HepG2 (cell line): ENCODE results near the gene CA10. TPM values are rescaled to one million over a fixed set of nuclear protein-coding genes. Genes with fewer than 3 reads are reported as not detected.

ENCODE experiments used
- E2F1 ChIP-seq: sonication (generic); formaldehyde crosslinking; IDR thresholded peaks from 2 replicates; pipeline ENCODE4 v1.5.0; 2020; ENCODE audit warnings: missing genetic modification reagents
- FOXA3 ChIP-seq: IDR thresholded peaks from 2 replicates; pipeline ENCODE4 v1.6.1; 2016; ENCODE audit warnings: missing genetic modification reagents, missing compliant biosample characterization
- KMT2A ChIP-seq: sonication (generic); formaldehyde crosslinking; IDR thresholded peaks from 2 replicates; pipeline ENCODE4 v1.4.0; 2020; ENCODE audit warnings: missing genetic modification reagents
- POLR2G ChIP-seq: fragments of 200-400 bp; formaldehyde crosslinking; IDR thresholded peaks from 2 replicates; pipeline ENCODE4 v1.6.1; 2018; ENCODE audit warnings: mild to moderate bottlenecking, low read depth, low read length, moderate library complexity
- RARG ChIP-seq: sonication (generic); formaldehyde crosslinking; IDR thresholded peaks from 2 replicates; pipeline ENCODE4 v1.4.0; 2020; ENCODE audit warnings: low read depth, mild to moderate bottlenecking, missing genetic modification reagents
- THYN1 ChIP-seq: sonication (generic); formaldehyde crosslinking; IDR thresholded peaks from 2 replicates; pipeline ENCODE4 v1.8.1; 2023; ENCODE audit warnings: low read depth, mild to moderate bottlenecking, moderate library complexity, missing genetic modification reagents, borderline replicate concordance
- ZFP41 ChIP-seq: sonication (generic); formaldehyde crosslinking; IDR thresholded peaks from 2 replicates; pipeline ENCODE4 v1.4.0; 2020; ENCODE audit warnings: mild to moderate bottlenecking, missing genetic modification reagents, borderline replicate concordance
- ZNF609 ChIP-seq: sonication (generic); formaldehyde crosslinking; IDR thresholded peaks from 2 replicates; pipeline ENCODE4 v1.4.0; 2020; ENCODE audit warnings: mild to moderate bottlenecking, missing genetic modification reagents, borderline replicate concordance
- ZNF891 ChIP-seq: sonication (generic); formaldehyde crosslinking; IDR thresholded peaks from 2 replicates; pipeline ENCODE4 v1.5.0; 2020; ENCODE audit warnings: mild to moderate bottlenecking, missing genetic modification reagents
- polyA plus RNA-seq, 8 experiments: library from polyadenylated mRNA; depleted of rRNA in 3 of 8; stranded (reverse) in 7 of 8; unstranded in 1 of 8; fragments of >200 nt; fragmentation: Illumina TruSeq in 4 of 8; extraction: Trizol in 4 of 8; gene quantifications; 2 replicates each; pipeline versions ENCODE4 v1.2.1 to v1.2.3, GENCODE V29; 2011 to 2016; ENCODE audit warnings: low read depth in 4 of 8, missing spikeins in 1 of 8, mixed read lengths in 1 of 8; ENCODE audit not compliant: insufficient read depth in 1 of 8
- total RNA-seq, 5 experiments: library from RNA; depleted of rRNA; stranded (reverse); fragments of >200 nt; fragmentation: Illumina TruSeq; extraction: Trizol; gene quantifications; 2 replicates each; pipeline ENCODE4 v1.2.3, GENCODE V29; 2016; ENCODE audit warnings: low read depth in 1 of 5
- TF ChIP-seq, protein P1 (sequence below): sonication (generic); formaldehyde crosslinking; IDR thresholded peaks from 2 replicates; pipeline ENCODE4 v1.4.0; 2020; ENCODE audit warnings: mild to moderate bottlenecking, missing genetic modification reagents
- TF ChIP-seq, protein P2 (sequence below): sonication (generic); formaldehyde crosslinking; IDR thresholded peaks from 2 replicates; pipeline ENCODE4 v1.5.0; 2020; ENCODE audit warnings: mild to moderate bottlenecking, missing genetic modification reagents, borderline replicate concordance
- TF ChIP-seq, protein P3 (sequence below): IDR thresholded peaks from 2 replicates; pipeline ENCODE4 v1.6.1; 2018; ENCODE audit warnings: missing genetic modification reagents

The CA10 gene
- total and polyA plus RNA-seq, 2 of the 13 experiments (the other 11 are each of a cell fraction or from before 2014, with no cell fraction given) = not detected

DNA sequence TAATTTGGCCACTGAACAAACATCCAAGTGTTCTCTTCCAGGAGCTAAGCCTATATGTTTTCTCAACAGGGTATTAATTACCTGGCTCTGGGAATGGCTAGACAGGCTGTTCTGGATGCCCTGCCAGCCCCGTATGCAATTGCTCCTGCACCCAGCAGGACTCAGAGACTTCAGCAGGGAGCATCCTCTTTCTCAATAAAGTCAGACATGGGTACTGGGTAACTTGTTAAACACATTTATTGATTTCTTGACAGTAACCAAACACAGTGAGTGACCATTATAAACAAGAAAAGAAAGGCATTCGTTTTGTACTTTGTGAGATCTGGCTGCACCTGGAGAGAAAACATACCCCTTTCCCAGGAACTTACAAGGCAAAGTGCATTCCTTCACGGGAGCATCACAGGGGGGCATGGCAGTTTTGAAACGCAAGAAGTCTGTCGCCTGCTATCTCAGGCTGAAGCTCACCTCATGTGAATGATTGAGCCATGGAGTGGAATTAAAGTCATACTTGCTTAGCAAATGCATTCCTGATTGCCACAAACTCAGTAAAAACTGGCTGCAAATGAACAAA is 528.3 kb downstream of the CA10 start (continued):
- TF ChIP-seq, protein P1, sequence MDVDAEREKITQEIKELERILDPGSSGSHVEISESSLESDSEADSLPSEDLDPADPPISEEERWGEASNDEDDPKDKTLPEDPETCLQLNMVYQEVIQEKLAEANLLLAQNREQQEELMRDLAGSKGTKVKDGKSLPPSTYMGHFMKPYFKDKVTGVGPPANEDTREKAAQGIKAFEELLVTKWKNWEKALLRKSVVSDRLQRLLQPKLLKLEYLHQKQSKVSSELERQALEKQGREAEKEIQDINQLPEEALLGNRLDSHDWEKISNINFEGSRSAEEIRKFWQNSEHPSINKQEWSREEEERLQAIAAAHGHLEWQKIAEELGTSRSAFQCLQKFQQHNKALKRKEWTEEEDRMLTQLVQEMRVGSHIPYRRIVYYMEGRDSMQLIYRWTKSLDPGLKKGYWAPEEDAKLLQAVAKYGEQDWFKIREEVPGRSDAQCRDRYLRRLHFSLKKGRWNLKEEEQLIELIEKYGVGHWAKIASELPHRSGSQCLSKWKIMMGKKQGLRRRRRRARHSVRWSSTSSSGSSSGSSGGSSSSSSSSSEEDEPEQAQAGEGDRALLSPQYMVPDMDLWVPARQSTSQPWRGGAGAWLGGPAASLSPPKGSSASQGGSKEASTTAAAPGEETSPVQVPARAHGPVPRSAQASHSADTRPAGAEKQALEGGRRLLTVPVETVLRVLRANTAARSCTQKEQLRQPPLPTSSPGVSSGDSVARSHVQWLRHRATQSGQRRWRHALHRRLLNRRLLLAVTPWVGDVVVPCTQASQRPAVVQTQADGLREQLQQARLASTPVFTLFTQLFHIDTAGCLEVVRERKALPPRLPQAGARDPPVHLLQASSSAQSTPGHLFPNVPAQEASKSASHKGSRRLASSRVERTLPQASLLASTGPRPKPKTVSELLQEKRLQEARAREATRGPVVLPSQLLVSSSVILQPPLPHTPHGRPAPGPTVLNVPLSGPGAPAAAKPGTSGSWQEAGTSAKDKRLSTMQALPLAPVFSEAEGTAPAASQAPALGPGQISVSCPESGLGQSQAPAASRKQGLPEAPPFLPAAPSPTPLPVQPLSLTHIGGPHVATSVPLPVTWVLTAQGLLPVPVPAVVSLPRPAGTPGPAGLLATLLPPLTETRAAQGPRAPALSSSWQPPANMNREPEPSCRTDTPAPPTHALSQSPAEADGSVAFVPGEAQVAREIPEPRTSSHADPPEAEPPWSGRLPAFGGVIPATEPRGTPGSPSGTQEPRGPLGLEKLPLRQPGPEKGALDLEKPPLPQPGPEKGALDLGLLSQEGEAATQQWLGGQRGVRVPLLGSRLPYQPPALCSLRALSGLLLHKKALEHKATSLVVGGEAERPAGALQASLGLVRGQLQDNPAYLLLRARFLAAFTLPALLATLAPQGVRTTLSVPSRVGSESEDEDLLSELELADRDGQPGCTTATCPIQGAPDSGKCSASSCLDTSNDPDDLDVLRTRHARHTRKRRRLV = no peak
- TF ChIP-seq E2F1 (CRISPR knock-in tag) (no peak), RARG (no peak), ZNF891 (no peak), THYN1 (no peak), POLR2G (no peak), ZFP41 (CRISPR knock-in tag) (no peak), KMT2A (CRISPR knock-in tag) (no peak), FOXA3 (CRISPR knock-in tag) (peak; percentile 63; the same call in 1 of the 2 replicates), ZNF609 (CRISPR knock-in tag) (no peak)
- TF ChIP-seq, protein P2, sequence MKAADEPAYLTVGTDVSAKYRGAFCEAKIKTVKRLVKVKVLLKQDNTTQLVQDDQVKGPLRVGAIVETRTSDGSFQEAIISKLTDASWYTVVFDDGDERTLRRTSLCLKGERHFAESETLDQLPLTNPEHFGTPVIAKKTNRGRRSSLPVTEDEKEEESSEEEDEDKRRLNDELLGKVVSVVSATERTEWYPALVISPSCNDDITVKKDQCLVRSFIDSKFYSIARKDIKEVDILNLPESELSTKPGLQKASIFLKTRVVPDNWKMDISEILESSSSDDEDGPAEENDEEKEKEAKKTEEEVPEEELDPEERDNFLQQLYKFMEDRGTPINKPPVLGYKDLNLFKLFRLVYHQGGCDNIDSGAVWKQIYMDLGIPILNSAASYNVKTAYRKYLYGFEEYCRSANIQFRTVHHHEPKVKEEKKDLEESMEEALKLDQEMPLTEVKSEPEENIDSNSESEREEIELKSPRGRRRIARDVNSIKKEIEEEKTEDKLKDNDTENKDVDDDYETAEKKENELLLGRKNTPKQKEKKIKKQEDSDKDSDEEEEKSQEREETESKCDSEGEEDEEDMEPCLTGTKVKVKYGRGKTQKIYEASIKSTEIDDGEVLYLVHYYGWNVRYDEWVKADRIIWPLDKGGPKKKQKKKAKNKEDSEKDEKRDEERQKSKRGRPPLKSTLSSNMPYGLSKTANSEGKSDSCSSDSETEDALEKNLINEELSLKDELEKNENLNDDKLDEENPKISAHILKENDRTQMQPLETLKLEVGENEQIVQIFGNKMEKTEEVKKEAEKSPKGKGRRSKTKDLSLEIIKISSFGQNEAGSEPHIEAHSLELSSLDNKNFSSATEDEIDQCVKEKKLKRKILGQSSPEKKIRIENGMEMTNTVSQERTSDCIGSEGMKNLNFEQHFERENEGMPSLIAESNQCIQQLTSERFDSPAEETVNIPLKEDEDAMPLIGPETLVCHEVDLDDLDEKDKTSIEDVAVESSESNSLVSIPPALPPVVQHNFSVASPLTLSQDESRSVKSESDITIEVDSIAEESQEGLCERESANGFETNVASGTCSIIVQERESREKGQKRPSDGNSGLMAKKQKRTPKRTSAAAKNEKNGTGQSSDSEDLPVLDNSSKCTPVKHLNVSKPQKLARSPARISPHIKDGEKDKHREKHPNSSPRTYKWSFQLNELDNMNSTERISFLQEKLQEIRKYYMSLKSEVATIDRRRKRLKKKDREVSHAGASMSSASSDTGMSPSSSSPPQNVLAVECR (CRISPR knock-in tag) = no peak
- TF ChIP-seq, protein P3, sequence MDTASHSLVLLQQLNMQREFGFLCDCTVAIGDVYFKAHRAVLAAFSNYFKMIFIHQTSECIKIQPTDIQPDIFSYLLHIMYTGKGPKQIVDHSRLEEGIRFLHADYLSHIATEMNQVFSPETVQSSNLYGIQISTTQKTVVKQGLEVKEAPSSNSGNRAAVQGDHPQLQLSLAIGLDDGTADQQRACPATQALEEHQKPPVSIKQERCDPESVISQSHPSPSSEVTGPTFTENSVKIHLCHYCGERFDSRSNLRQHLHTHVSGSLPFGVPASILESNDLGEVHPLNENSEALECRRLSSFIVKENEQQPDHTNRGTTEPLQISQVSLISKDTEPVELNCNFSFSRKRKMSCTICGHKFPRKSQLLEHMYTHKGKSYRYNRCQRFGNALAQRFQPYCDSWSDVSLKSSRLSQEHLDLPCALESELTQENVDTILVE (CRISPR knock-in tag) = no peak
